Kidney (tissue), 14 donors: ENCODE measurements around the gene NES. TPM values are rescaled to one million over a fixed set of nuclear protein-coding genes. Genes with fewer than 3 reads are reported as not detected.
A peak's percentile ranks its signal among the peaks of the same experiment; 100 is the strongest.

Experiments used
- DNase-seq, 5 donors: peaks; one replicate each; pipeline ENCODE4 v3.0.0-alpha.2; 2013 to 2020
- FAIRE-seq: peaks from 2 replicates; lab custom pipeline; 2012; peaks lifted over from hg19 to GRCh38; lab: Jason Lieb, UNC
- H3K27ac ChIP-seq, 2 donors: one replicate each; pipeline ENCODE4 v1.7.0; 2013; ENCODE audit warnings: low read depth in 2 of 2, low read length in 2 of 2, inconsistent platforms in 1 of 2
- H3K27me3 ChIP-seq: one replicate; pipeline ENCODE4 v1.7.1; 2013; ENCODE audit warnings: low read length, inconsistent platforms; ENCODE audit not compliant: control insufficient read depth, insufficient read depth
- H3K36me3 ChIP-seq, 3 donors: one replicate each; pipeline versions ENCODE4 v1.7.0 to v1.7.1; 2013; ENCODE audit warnings: low read length in 3 of 3, control low read depth in 1 of 3, inconsistent platforms in 1 of 3; ENCODE audit not compliant: insufficient read depth in 3 of 3, control insufficient read depth in 2 of 3
- H3K4me1 ChIP-seq, 3 donors: one replicate each; pipeline versions ENCODE4 v1.7.0 to v1.7.1; 2013; ENCODE audit warnings: low read length in 3 of 3, inconsistent platforms in 1 of 3, low read depth in 1 of 3; ENCODE audit not compliant: control insufficient read depth in 2 of 3, insufficient read depth in 2 of 3
- H3K4me3 ChIP-seq, 3 donors: one replicate each; pipeline versions ENCODE4 v1.7.0 to v1.8.1; 2013; ENCODE audit warnings: low read length in 3 of 3, control low read depth in 1 of 3, inconsistent platforms in 1 of 3
- H3K9ac ChIP-seq, 3 donors: one replicate each; pipeline versions ENCODE4 v1.7.0 to v1.7.1; 2013; ENCODE audit warnings: low read length in 3 of 3, control low read depth in 1 of 3, inconsistent platforms in 1 of 3
- H3K9me3 ChIP-seq, 3 donors: one replicate each; pipeline versions ENCODE4 v1.7.0 to v1.7.1; 2013; ENCODE audit warnings: low read length in 3 of 3, control low read depth in 1 of 3, inconsistent platforms in 1 of 3; ENCODE audit not compliant: control insufficient read depth in 2 of 3, insufficient read depth in 1 of 3
- intact Hi-C: fragments of 100-400 bp; cut with DNase I; formaldehyde crosslinking; loops from one replicate; pipeline ENCODE4 v1.11.1; 2022
- polyA plus RNA-seq: library from polyadenylated mRNA; stranded (reverse); fragments of 350-450 nt; fragmentation: Illumina TruSeq; extraction: RNeasy Lipid Tissue Mini Kit (QIAGEN cat#74804); gene quantifications from one replicate; pipeline ENCODE4 v1.2.3, GENCODE V29; 2014; ENCODE audit warnings: low read depth, low replicate concordance; ENCODE audit not compliant: insufficient read depth
- total RNA-seq: library from RNA; stranded (reverse); fragmentation: NEBNext Ultra II Directional; extraction: Animal tissue kit (Norgen Biotek cat#: 25700); gene quantifications from one replicate; pipeline ENCODE4 v1.2.1, GENCODE V29; 2021
- TF ChIP-seq, protein P1 (sequence below): IDR thresholded peaks from 3 replicates; pipeline ENCODE4 v1.5.1; 2012; ENCODE audit warnings: mild to moderate bottlenecking, moderate library complexity, borderline replicate concordance; ENCODE audit not compliant: insufficient read depth; ENCODE audit errors: extremely low read depth
- donor health status: control.
- donor health status: control.
- donor health status: control.
- donor health status: control.
- donor health status: control.
- donor health status: DM: yes; HTN: yes; CAD: no.
- donor health status: Normal renal cell carcinoma (clear cell type).

NES gene
- total and polyA plus RNA-seq, 2 donors from 2014 or later = 44.3 to 50.7 TPM

DNA sequence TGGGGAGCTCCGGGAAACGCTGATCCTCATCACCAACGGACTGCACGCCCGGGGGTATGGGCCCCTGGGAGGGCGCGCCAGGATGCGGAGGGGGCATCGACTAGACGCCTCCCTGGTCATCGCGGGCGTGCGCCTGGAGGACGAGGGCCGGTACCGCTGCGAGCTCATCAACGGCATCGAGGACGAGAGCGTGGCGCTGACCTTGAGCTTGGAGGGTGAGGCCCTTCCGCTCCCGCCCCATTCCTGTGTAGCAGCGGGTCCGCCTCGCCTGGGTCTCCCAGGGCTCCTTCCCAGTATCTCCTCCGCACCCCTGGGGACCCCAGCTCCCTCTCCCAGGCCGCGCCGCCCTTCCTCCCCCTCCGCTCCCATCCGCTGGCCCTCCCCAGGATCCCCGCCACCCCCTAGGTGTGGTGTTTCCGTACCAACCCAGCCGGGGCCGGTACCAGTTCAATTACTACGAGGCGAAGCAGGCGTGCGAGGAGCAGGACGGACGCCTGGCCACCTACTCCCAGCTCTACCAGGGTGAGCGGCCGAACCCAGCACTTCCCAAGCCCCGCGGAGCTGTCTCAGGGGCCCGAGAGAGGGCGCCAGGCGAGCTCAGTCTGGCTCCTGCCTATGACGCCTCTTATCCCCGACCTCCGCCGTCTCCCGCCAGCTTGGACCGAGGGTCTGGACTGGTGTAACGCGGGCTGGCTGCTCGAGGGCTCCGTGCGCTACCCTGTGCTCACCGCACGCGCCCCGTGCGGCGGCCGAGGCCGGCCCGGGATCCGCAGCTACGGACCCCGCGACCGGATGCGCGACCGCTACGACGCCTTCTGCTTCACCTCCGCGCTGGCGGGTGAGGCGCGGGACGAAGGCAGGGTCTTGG, 53.0 kb downstream of the NES start:
- DNase-seq (peak; percentile 74 to 88 (median 78)), FAIRE-seq (no peak)
- Histone ChIP-seq H3K4me1 (peaks cover 0 to 15% (median 0%) of the 10 kb centered on the region in 3 donors), H3K36me3 (no peaks in the 10 kb centered on the region), H3K9me3 (no peaks in the 10 kb centered on the region), H3K27me3 (peaks cover 12% of the 10 kb centered on the region), H3K9ac (no peak overlapping the region), H3K4me3 (peak overlapping the region in 1 of 3 donors; percentile 29), H3K27ac (no peak overlapping the region)
- TF ChIP-seq, protein P1, sequence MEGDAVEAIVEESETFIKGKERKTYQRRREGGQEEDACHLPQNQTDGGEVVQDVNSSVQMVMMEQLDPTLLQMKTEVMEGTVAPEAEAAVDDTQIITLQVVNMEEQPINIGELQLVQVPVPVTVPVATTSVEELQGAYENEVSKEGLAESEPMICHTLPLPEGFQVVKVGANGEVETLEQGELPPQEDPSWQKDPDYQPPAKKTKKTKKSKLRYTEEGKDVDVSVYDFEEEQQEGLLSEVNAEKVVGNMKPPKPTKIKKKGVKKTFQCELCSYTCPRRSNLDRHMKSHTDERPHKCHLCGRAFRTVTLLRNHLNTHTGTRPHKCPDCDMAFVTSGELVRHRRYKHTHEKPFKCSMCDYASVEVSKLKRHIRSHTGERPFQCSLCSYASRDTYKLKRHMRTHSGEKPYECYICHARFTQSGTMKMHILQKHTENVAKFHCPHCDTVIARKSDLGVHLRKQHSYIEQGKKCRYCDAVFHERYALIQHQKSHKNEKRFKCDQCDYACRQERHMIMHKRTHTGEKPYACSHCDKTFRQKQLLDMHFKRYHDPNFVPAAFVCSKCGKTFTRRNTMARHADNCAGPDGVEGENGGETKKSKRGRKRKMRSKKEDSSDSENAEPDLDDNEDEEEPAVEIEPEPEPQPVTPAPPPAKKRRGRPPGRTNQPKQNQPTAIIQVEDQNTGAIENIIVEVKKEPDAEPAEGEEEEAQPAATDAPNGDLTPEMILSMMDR = peak; percentile 12
- intact Hi-C loops = no loop called here

DNA sequence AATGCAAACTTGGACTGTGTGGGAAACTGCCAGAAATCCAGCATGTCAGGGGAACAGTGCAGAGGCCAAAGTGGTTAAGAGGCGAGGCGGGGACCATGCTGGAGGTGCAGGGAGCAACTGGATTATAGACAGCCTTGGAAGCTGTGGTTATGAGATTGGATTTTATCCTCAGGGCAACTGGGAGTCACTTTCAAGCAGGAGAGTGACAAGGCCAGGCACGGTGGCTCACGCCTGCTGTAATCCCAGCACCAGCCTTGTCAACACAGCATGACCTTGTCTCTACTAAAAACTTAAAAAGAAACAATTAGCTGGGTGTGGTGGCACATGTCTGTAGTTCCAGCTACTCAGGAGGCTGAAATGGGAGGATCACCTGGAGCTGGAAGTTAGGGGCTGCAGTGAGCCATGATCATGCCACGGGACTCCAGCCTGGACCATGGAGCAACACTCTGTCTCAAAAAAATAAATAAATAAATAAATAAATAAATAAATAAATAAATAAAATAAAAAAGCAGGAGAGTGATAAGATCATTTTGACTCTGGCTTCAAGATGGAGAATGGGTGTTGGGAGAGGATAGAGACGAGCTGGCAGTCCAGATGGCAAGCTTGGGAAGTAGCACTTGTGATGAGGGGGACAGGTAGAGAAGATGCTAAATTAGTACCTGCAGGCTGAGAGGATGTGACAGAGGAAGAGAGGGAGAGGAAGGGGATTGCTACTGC, 54.5 kb downstream of the NES start:
- Histone ChIP-seq H3K27me3 (peaks cover 12% of the 10 kb centered on the region), H3K4me1 (peaks cover 0 to 15% (median 0%) of the 10 kb centered on the region in 3 donors), H3K9ac (no peak overlapping the region), H3K36me3 (no peaks in the 10 kb centered on the region), H3K27ac (no peak overlapping the region), H3K9me3 (no peaks in the 10 kb centered on the region), H3K4me3 (no peak overlapping the region)
- no peak for DNase-seq
- FAIRE-seq = no peak
- TF ChIP-seq, protein P1 = no peak
- intact Hi-C loops = no loop called here

- H3K36me3 ChIP-seq = no peaks in the 10 kb centered on the region
- FAIRE-seq = no peak
- TF ChIP-seq, protein P1 = no peak
- no peak for DNase-seq
- no peak overlapping the region for H3K9ac ChIP-seq
- H3K4me3 ChIP-seq = no peak overlapping the region
- intact Hi-C loops = no loop called here
- H3K4me1 ChIP-seq = peaks cover 0 to 12% (median 0%) of the 10 kb centered on the region in 3 donors
- peaks cover 3% of the 10 kb centered on the region for H3K27me3 ChIP-seq
- no peak overlapping the region for H3K27ac ChIP-seq
- no peaks in the 10 kb centered on the region for H3K9me3 ChIP-seq
These were observed 57.6 kb downstream of the NES start for GRCh38 chr1:156619582-156619955.
